ENCODE results near the gene ZNF550. TPM values are rescaled to one million over a fixed set of nuclear protein-coding genes. Genes with fewer than 3 reads are reported as not detected.

ZNF550 gene
- 15.3 TPM for total RNA-seq (ENCODE audit: unreplicated experiment)
- long read RNA-seq, partial matches to known transcripts: 1 of 4 reads
- long read RNA-seq, other reads (novel, unspliced or antisense): 0 of 4 reads

DNA sequence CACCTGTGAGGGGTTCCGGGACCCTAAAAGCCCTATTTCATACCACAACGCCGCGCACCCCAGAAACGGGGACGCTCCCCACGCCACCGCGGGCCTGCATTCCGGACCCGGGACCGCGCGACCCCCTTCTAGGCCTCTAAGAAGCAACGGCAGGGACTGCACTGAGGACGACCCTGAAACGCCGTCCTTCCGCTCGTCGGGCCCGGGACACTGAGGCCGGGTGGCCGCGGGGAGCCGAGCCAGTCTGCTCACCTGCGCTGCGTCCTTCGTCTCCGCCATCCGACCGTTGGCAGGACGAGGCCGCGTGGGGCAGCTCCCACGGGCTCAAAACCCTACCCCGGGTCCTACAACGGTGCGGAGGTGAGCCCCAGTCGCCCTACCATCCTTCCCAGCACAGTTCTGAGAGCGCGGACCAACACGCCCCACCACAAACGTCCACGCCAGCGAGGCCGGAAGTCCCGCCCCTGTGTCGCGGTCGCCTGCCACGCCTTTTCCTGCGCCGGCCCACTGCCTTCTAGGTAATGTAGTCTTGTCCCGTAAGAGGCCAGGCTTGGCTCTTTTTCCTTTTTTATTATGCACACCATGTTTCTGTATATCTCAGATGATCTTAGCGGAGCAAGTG, at the start of gene ZNF550:
TSS of gene ZNF550 (minus strand) at position 460 of the 622 bp plus-strand sequence. CDS start at position 279, 181 bp downstream.
- peak; percentile 81 for DNase-seq (ENCODE audit: low spot score)
- TF ChIP-seq, protein P1, sequence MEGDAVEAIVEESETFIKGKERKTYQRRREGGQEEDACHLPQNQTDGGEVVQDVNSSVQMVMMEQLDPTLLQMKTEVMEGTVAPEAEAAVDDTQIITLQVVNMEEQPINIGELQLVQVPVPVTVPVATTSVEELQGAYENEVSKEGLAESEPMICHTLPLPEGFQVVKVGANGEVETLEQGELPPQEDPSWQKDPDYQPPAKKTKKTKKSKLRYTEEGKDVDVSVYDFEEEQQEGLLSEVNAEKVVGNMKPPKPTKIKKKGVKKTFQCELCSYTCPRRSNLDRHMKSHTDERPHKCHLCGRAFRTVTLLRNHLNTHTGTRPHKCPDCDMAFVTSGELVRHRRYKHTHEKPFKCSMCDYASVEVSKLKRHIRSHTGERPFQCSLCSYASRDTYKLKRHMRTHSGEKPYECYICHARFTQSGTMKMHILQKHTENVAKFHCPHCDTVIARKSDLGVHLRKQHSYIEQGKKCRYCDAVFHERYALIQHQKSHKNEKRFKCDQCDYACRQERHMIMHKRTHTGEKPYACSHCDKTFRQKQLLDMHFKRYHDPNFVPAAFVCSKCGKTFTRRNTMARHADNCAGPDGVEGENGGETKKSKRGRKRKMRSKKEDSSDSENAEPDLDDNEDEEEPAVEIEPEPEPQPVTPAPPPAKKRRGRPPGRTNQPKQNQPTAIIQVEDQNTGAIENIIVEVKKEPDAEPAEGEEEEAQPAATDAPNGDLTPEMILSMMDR (IDR thresholded peaks at IDR 0.05; ENCODE audit: unreplicated experiment): no peak
- Mint-ChIP-seq H3K27ac (ENCODE audit: unreplicated experiment) (peak within 1 kb of the TSS; percentile 84), H3K36me3 (ENCODE audit: low read depth, unreplicated experiment) (peaks cover 61% of the 10 kb centered on the region), H3K9me3 (ENCODE audit: unreplicated experiment) (peaks cover 31% of the 10 kb centered on the region), H3K4me1 (ENCODE audit: unreplicated experiment) (peaks cover 16% of the 10 kb centered on the region), H3K4me3 (ENCODE audit: unreplicated experiment) (peak within 1 kb of the TSS; percentile 100), H3K27me3 (ENCODE audit: unreplicated experiment) (peaks cover 19% of the 10 kb centered on the region)

- H3K36me3 Mint-ChIP-seq (ENCODE audit: low read depth, unreplicated experiment): peaks cover 49% of the 10 kb centered on the region
- H3K4me1 Mint-ChIP-seq (ENCODE audit: unreplicated experiment): no peaks in the 10 kb centered on the region
- peaks cover 5% of the 10 kb centered on the region for H3K27me3 Mint-ChIP-seq (ENCODE audit: unreplicated experiment)
- peaks cover 5% of the 10 kb centered on the region for H3K9me3 Mint-ChIP-seq (ENCODE audit: unreplicated experiment)
- no peak for DNase-seq (ENCODE audit: low spot score)
- TF ChIP-seq, protein P1 (IDR thresholded peaks at IDR 0.05; ENCODE audit: unreplicated experiment): no peak
- H3K4me3 Mint-ChIP-seq (ENCODE audit: unreplicated experiment): no peak overlapping the region
- H3K27ac Mint-ChIP-seq (ENCODE audit: unreplicated experiment): no peak overlapping the region
Measured at GRCh38 chr19:57606931-57607330, 47.3 kb upstream of the ZNF550 start.

GRCh38 chr19:57599761-57600383, 40.2 kb upstream of the ZNF550 start, which contains the start of gene ZNF530:
ZNF530 (plus strand) TSS chr19:57599885; CDS start chr19:57604346, 4,461 bp downstream.
- Mint-ChIP-seq H3K4me3 (ENCODE audit: unreplicated experiment) (peak within 1 kb of the TSS; percentile 88), H3K4me1 (ENCODE audit: unreplicated experiment) (peaks cover 9% of the 10 kb centered on the region), H3K9me3 (ENCODE audit: unreplicated experiment) (peaks cover 5% of the 10 kb centered on the region), H3K27ac (ENCODE audit: unreplicated experiment) (peak within 1 kb of the TSS; percentile 61), H3K36me3 (ENCODE audit: low read depth, unreplicated experiment) (peaks cover 35% of the 10 kb centered on the region), H3K27me3 (ENCODE audit: unreplicated experiment) (peaks cover 8% of the 10 kb centered on the region)
- DNase-seq (ENCODE audit: low spot score): peak; percentile 87
- TF ChIP-seq, protein P1 (IDR thresholded peaks at IDR 0.05; ENCODE audit: unreplicated experiment): no peak

DNA sequence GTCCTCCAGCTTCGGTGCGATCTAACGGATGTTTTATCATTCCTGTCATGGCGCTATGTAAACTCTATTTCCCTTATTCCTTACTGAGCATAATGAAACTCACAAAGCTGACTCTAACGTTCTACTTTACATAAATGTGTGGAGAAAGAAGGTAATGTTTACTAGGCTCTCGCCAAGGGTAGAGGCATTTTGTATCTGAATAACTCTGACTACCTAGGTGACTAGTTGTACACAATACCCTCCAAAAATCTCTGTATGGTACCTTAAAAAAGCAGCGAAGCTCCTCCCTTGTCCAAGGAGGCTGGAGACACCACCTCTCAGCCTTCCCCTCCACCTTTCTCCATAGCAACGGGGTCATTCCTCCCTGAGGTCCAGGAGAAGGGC, 39.7 kb upstream of the ZNF550 start:
- peaks cover 9% of the 10 kb centered on the region for H3K4me1 Mint-ChIP-seq (ENCODE audit: unreplicated experiment)
- no peak for DNase-seq (ENCODE audit: low spot score)
- peak overlapping the region; percentile 88 for H3K4me3 Mint-ChIP-seq (ENCODE audit: unreplicated experiment)
- H3K27ac Mint-ChIP-seq (ENCODE audit: unreplicated experiment): peak overlapping the region; percentile 61
- H3K27me3 Mint-ChIP-seq (ENCODE audit: unreplicated experiment): peaks cover 8% of the 10 kb centered on the region
- TF ChIP-seq, protein P1 (IDR thresholded peaks at IDR 0.05; ENCODE audit: unreplicated experiment): no peak
- peaks cover 30% of the 10 kb centered on the region for H3K36me3 Mint-ChIP-seq (ENCODE audit: low read depth, unreplicated experiment)
- H3K9me3 Mint-ChIP-seq (ENCODE audit: unreplicated experiment): peaks cover 5% of the 10 kb centered on the region

GRCh38 chr19:57587529-57587928, 27.9 kb upstream of the ZNF550 start:
- Mint-ChIP-seq H3K4me1 (ENCODE audit: unreplicated experiment) (peaks cover 10% of the 10 kb centered on the region), H3K27ac (ENCODE audit: unreplicated experiment) (peak overlapping the region; percentile 5)

More at GRCh38 chr19:57587529-57587928, 27.9 kb upstream of the ZNF550 start:
- TF ChIP-seq, protein P1 (IDR thresholded peaks at IDR 0.05; ENCODE audit: unreplicated experiment): no peak
- Mint-ChIP-seq H3K27me3 (ENCODE audit: unreplicated experiment) (peaks cover 9% of the 10 kb centered on the region), H3K36me3 (ENCODE audit: low read depth, unreplicated experiment) (peaks cover 70% of the 10 kb centered on the region), H3K4me3 (ENCODE audit: unreplicated experiment) (peak overlapping the region; percentile 86), H3K9me3 (ENCODE audit: unreplicated experiment) (peaks cover 21% of the 10 kb centered on the region)
- no peak for DNase-seq (ENCODE audit: low spot score)

Data from endothelial cell (in vitro differentiated cells).